Erythroblast (primary cell): ENCODE data around the gene KRT9.

Experiments used
- GATA1 ChIP-seq: IDR thresholded peaks from 2 replicates; pipeline ENCODE4 v1.6.1; 2011; ENCODE audit warnings: low read depth, mild to moderate bottlenecking, control low read depth, low read length, moderate library complexity
- POLR2A ChIP-seq: IDR thresholded peaks from 2 replicates; pipeline ENCODE4 v1.6.1; 2011; ENCODE audit warnings: mild to moderate bottlenecking, low read length

DNA sequence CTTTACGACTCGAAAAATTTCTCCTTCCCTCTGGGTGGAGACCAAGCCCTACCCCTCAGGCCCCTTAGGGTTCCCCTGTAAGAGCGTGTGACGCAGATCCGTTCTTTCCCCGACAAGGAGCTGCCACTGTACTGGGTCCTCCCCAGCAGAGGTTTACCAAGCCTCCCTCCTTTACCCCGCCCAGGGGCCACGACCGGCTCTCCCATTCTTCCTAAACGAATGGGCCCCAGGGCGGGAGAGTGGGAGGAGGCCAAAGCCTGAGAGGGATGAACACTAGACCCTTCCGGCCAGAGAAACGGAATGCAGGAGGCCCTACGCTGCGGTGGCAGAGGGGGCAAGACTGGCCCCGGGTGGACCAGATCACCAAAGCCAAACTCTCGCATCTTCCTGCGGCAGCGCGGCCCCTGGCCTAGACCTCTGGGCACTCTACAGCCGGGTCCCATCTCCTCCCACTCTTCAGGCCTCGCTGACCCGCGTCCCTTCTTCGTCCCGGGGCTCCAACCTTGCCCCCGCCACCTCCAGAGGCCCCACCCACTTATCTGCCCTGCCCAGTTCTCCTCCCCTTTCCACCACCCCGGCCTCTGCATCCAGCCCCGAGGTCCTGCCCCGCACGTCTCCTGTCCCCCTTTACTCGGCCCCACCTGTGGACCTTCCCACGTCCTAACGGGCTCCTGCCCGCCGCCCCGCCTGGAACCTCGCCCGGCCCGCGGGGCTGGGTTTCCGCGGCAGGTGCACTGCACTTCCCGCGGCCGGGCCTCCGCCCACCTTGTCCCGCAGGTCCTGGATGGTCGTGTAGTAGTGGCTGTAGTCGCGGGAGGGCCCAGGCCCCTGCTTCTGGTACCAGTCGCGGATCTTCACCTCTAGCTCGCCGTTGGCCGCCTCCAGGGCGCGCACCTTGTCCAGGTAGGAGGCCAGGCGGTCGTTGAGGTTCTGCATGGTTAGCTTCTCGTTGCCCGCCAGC is 44.5 kb downstream of the KRT9 start:
- TF ChIP-seq POLR2A (no peak), GATA1 (no peak)
